ENCODE data around the gene AP3S2.

DNA sequence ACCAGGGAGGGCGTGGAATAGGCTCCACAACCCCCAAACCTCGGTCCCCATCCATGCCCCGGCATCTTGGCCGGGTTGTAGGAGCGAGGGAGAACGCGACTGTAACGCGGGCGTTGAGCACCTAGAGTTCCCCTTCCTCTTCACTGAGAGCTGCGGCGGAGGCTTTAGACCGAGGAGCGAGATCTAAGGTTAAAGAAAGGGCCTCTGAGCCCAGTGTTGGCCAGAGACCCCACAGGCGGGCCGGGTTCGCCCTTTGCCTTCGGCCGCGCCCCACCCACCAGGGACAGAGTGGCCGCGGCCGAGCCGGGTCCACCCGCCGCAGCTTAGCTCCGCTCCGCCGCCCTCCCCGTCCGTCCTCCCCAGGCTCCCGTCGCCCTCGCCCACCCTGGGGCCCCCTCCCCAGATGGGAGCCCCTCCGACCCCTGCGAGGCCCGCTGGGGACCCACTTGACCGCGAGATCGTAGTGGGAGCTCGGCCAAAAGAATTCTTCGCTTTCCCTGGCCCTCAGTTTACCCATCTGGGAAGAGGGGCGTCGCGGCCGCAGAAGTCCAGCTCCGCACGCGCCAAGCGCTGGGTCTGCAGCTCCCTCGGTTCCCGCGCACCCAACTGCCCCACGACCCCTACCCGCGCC, 79.6 kb downstream of the AP3S2 start:
- TF ChIP-seq POLR2A (IDR thresholded peaks at IDR 0.05): no peak
- TF ChIP-seq, protein P1, sequence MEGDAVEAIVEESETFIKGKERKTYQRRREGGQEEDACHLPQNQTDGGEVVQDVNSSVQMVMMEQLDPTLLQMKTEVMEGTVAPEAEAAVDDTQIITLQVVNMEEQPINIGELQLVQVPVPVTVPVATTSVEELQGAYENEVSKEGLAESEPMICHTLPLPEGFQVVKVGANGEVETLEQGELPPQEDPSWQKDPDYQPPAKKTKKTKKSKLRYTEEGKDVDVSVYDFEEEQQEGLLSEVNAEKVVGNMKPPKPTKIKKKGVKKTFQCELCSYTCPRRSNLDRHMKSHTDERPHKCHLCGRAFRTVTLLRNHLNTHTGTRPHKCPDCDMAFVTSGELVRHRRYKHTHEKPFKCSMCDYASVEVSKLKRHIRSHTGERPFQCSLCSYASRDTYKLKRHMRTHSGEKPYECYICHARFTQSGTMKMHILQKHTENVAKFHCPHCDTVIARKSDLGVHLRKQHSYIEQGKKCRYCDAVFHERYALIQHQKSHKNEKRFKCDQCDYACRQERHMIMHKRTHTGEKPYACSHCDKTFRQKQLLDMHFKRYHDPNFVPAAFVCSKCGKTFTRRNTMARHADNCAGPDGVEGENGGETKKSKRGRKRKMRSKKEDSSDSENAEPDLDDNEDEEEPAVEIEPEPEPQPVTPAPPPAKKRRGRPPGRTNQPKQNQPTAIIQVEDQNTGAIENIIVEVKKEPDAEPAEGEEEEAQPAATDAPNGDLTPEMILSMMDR (IDR thresholded peaks at IDR 0.05 in 8 of 11, conservative IDR thresholded peaks at IDR 0.05 in 3 of 11): no peak
- TF ChIP-seq POLR2AphosphoS5 (IDR thresholded peaks at IDR 0.05): no peak

All from spleen (tissue), 7 donors.